ENCODE results near the gene FEZ2. TPM values are rescaled to one million over a fixed set of nuclear protein-coding genes. Genes with fewer than 3 reads are reported as not detected.

The FEZ2 gene
- total and polyA plus RNA-seq, 9 of the 15 experiments (the other 6 are each of a cell fraction or from before 2014, with no cell fraction given), result 9.9 to 35.5 (median 20.1) TPM

- Histone ChIP-seq H2AFZ (ENCODE audit: low read depth, low read length) (no peak overlapping the region), H3K9ac (ENCODE audit: insufficient read depth in 1 of 2, low read depth in 2 of 2, low read length in 2 of 2) (no peak overlapping the region), H3K9me1 (ENCODE audit: control insufficient read depth, insufficient read depth, low read length) (no peaks in the 10 kb centered on the region), H3K36me3 (ENCODE audit: control insufficient read depth, insufficient read depth, low read length) (no peaks in the 10 kb centered on the region), H3K27ac (ENCODE audit: extremely low read depth, low read depth, low read length) (no peak overlapping the region), H3K9me3 (replicated peaks; ENCODE audit: control insufficient read depth, insufficient read depth, low read depth, low read length) (no peaks in the 10 kb centered on the region), H3K4me3 (no peak overlapping the region), H3K27me3 (ENCODE audit: control insufficient read depth in 2 of 2, insufficient read depth in 2 of 2, low read length in 2 of 2) (peaks cover 0 to 4% of the 10 kb centered on the region in 2 experiments; a peak in 1 of 5 replicates), H4K20me1 (replicated peaks; ENCODE audit: control insufficient read depth, insufficient read depth, low read length) (no peaks in the 10 kb centered on the region), H3K4me2 (ENCODE audit: insufficient read depth, low read length) (no peak overlapping the region), H3K4me1 (replicated peaks in 1 of 2; ENCODE audit: control insufficient read depth in 2 of 2, insufficient read depth in 2 of 2, low read length in 2 of 2) (no peaks in the 10 kb centered on the region), H3K79me2 (ENCODE audit: control insufficient read depth, insufficient read depth, low read length) (no peaks in the 10 kb centered on the region)
- FAIRE-seq (no peak), DNase-seq (ENCODE audit: extremely low read depth in 1 of 4, low spot score in 3 of 4) (no peak), ATAC-seq (no peak)
- intact Hi-C loops (cut with micrococcal nuclease) (no loop called here), in situ Hi-C loops (cut with MboI) (no loop called here)
- BruUV-seq (replicated peaks), result no TSS peak
- no peak for TF ChIP-seq ZNF699 (CRISPR knock-in tag; IDR thresholded peaks at IDR 0.05; ENCODE audit: insufficient replicate concordance)
- TF ChIP-seq YBX1 (IDR thresholded peaks at IDR 0.05), result no peak
- no peak for TF ChIP-seq NCOA1 (IDR thresholded peaks at IDR 0.05; ENCODE audit: low read depth)
- no peak for TF ChIP-seq ZBTB34 (CRISPR knock-in tag; IDR thresholded peaks at IDR 0.05)
- no peak for TF ChIP-seq BDP1 (IDR thresholded peaks at IDR 0.05; ENCODE audit: insufficient read depth, insufficient read length)
- TF ChIP-seq HMGN3 (IDR thresholded peaks at IDR 0.05; ENCODE audit: borderline replicate concordance, extremely low read depth, insufficient read length, low read depth, low read length), result no peak
- TF ChIP-seq ZNF239 (CRISPR knock-in tag; IDR thresholded peaks at IDR 0.05), result no peak
- no peak for TF ChIP-seq CBFB (CRISPR knock-in tag; IDR thresholded peaks at IDR 0.05)
- no peak for TF ChIP-seq ZNF408 (CRISPR knock-in tag; IDR thresholded peaks at IDR 0.05; ENCODE audit: low read depth)
- TF ChIP-seq NR4A1 (CRISPR knock-in tag; IDR thresholded peaks at IDR 0.05), result no peak
- TF ChIP-seq NR4A1 (tag; IDR thresholded peaks at IDR 0.05), result no peak
- no peak for TF ChIP-seq XRCC3 (IDR thresholded peaks at IDR 0.05)
- no peak for TF ChIP-seq MED1 (CRISPR knock-in tag; IDR thresholded peaks at IDR 0.05; ENCODE audit: borderline replicate concordance)
- no peak for TF ChIP-seq EGR1 (conservative IDR thresholded peaks at IDR 0.05)
- TF ChIP-seq, protein P1, sequence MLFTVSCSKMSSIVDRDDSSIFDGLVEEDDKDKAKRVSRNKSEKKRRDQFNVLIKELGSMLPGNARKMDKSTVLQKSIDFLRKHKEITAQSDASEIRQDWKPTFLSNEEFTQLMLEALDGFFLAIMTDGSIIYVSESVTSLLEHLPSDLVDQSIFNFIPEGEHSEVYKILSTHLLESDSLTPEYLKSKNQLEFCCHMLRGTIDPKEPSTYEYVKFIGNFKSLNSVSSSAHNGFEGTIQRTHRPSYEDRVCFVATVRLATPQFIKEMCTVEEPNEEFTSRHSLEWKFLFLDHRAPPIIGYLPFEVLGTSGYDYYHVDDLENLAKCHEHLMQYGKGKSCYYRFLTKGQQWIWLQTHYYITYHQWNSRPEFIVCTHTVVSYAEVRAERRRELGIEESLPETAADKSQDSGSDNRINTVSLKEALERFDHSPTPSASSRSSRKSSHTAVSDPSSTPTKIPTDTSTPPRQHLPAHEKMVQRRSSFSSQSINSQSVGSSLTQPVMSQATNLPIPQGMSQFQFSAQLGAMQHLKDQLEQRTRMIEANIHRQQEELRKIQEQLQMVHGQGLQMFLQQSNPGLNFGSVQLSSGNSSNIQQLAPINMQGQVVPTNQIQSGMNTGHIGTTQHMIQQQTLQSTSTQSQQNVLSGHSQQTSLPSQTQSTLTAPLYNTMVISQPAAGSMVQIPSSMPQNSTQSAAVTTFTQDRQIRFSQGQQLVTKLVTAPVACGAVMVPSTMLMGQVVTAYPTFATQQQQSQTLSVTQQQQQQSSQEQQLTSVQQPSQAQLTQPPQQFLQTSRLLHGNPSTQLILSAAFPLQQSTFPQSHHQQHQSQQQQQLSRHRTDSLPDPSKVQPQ (CRISPR knock-in tag; IDR thresholded peaks at IDR 0.05; ENCODE audit: borderline replicate concordance), result no peak
- no peak for TF ChIP-seq DLX4 (CRISPR knock-in tag; IDR thresholded peaks at IDR 0.05)
- POLR2A ChIA-PET, result no interaction called here
- CTCF ChIA-PET (ENCODE audit: low intra/inter-chr PET ratio), result interaction anchor here (0.6 kb wide), 1 partner anchor 331 kb away, joined by 3 read pairs; no protein-coding TSS in a partner anchor
- 7% methylated on average over 5 of the region's 5 CpGs for WGBS (ENCODE audit: insufficient coverage, low coverage, missing lambda C conversion rate)
Measured at GRCh38 chr2:36525245-36525644, 72.7 kb downstream of the FEZ2 start.

Measured in K562 (cell line).